BLaER1 treated with 17β-estradiol and CSF1 and Interleukin-3, amounts not matched to agents 10 nM and 100 nM (cell line): ENCODE data around the gene SERPINB7.

Source experiments
- H3K27ac ChIP-seq, 11 experiments: shearing (Covaris generic); formaldehyde crosslinking; 2 replicates each; pipeline ENCODE4 v1.8.1; 2022
- H3K27me3 ChIP-seq, 11 experiments: shearing (Covaris generic); formaldehyde crosslinking; 2 replicates each; pipeline ENCODE4 v1.8.1; 2022
- H3K36me3 ChIP-seq, 11 experiments: shearing (Covaris generic); formaldehyde crosslinking; 2 replicates each; pipeline ENCODE4 v1.8.1; 2022
- H3K4me1 ChIP-seq, 10 experiments: shearing (Covaris generic); formaldehyde crosslinking; 2 replicates each; pipeline ENCODE4 v1.8.1; 2022
- H3K4me2 ChIP-seq, 11 experiments: shearing (Covaris generic); formaldehyde crosslinking; 2 replicates each; pipeline ENCODE4 v1.8.1; 2022
- H3K4me3 ChIP-seq, 10 experiments: shearing (Covaris generic); formaldehyde crosslinking; 2 replicates each; pipeline ENCODE4 v1.8.1; 2022
- H3K9ac ChIP-seq, 11 experiments: shearing (Covaris generic); formaldehyde crosslinking; 2 replicates each; pipeline ENCODE4 v1.8.1; 2022
- H3K9me3 ChIP-seq, 11 experiments: shearing (Covaris generic); formaldehyde crosslinking; replicated peaks in 1 of 11; 2 replicates each; pipeline ENCODE4 v1.8.1; 2022
- H4K20me1 ChIP-seq, 11 experiments: shearing (Covaris generic); formaldehyde crosslinking; 2 replicates each; pipeline ENCODE4 v1.8.1; 2022
- Cebpa-rat ChIP-seq, 11 experiments: shearing (Covaris generic); IDR thresholded peaks; 2 replicates each; pipeline ENCODE4 v1.8.1; 2022

The SERPINB7 gene

DNA sequence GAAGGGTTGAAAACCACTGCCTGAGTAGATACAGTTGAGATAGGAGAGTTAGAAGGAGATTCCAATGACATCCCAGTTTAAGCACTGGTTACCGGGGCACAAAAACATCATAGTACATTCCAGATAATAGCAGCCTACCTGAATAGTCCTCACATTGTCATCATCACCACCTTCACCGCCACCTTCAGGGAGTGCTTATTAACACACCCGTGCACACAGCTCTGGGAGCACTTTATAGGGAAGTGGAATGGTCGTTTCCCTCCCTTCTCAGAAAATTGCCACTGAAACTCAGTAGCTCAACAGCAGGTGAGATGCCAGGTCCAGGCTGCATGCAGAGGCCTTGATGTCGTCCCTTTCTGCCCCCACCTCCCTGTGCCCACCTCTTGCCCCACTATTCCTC, 8.2 kb downstream of the SERPINB7 start:
- H3K4me3 ChIP-seq: no peak overlapping the region
- no peaks in the 10 kb centered on the region for H3K27me3 ChIP-seq
- no peak overlapping the region for H3K9ac ChIP-seq
- no peak overlapping the region for H3K4me2 ChIP-seq
- H4K20me1 ChIP-seq: no peaks in the 10 kb centered on the region
- TF ChIP-seq Cebpa-rat (IDR thresholded peaks at IDR 0.05): no peak
- H3K4me1 ChIP-seq: peaks cover 0 to 7% (median 0%) of the 10 kb centered on the region in 10 experiments; a peak in 8 of 20 replicates
- H3K27ac ChIP-seq: no peak overlapping the region
- no peaks in the 10 kb centered on the region for H3K36me3 ChIP-seq
- H3K9me3 ChIP-seq: no peaks in the 10 kb centered on the region

DNA sequence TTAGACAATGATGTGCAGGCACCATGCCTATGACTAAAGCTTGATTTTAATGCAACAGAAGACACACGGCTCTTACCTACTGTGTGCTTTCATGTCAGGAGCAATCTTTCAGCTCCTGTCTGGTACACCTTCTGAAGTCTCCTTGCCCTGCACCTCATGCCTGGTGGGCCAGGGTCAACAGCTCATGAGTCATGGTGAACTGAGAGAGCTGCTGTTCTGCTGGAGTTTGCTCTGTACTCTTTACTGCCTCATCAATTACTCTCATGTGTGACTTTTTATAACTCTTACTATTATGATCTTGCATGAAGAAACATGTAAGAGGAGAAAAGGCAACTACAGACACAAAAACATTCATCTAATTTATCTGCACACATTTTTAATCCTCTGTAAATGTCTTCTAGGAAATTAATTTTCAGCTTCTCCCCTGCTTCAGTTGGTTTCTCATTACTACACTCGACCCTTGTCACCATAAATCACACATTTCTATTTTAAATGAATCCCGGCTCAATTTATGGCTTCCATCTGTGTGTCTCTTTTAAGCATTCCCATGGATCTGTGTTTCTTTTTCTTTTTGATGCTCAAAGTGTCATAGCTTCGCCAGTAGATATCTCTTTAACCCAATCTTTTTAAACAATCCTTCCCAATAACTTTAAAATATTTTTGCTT, 9.7 kb downstream of the SERPINB7 start:
- no peaks in the 10 kb centered on the region for H3K36me3 ChIP-seq
- H3K9me3 ChIP-seq: no peaks in the 10 kb centered on the region
- H3K4me3 ChIP-seq: no peak overlapping the region
- H3K4me2 ChIP-seq: no peak overlapping the region
- no peaks in the 10 kb centered on the region for H4K20me1 ChIP-seq
- no peaks in the 10 kb centered on the region for H3K27me3 ChIP-seq
- H3K4me1 ChIP-seq: peaks cover 0 to 15% (median 2%) of the 10 kb centered on the region in 10 experiments; a peak in 9 of 20 replicates
- no peak for TF ChIP-seq Cebpa-rat (IDR thresholded peaks at IDR 0.05)
- H3K9ac ChIP-seq: no peak overlapping the region
- no peak overlapping the region for H3K27ac ChIP-seq

DNA sequence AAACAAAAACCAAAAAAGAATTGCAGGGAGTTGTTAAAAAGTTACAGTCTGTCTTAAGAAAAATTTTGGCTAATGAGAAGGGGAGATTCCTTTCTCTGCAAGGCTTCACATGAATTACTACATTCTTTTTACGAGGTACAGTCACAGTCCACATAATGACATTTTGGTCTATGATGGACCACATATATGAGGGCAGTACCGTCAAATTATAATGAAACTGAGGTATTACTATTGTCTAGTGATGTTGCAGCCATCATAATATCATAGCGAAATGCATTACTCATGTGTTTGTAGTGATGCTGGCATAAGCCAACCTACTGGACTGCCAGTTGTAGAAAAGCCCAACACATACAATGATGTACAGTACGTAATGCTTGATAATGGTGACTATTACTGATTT, 12.5 kb downstream of the SERPINB7 start:
- TF ChIP-seq Cebpa-rat (IDR thresholded peaks at IDR 0.05): no peak
- peaks cover 0 to 15% (median 2%) of the 10 kb centered on the region in 10 experiments; a peak in 9 of 20 replicates for H3K4me1 ChIP-seq
- peak overlapping the region in 2 of 11 experiments; percentile 50 to 57; a peak in 3 of 22 replicates for H3K4me2 ChIP-seq
- H3K36me3 ChIP-seq: no peaks in the 10 kb centered on the region
- H3K9me3 ChIP-seq: no peaks in the 10 kb centered on the region
- H3K4me3 ChIP-seq: no peak overlapping the region
- no peaks in the 10 kb centered on the region for H3K27me3 ChIP-seq
- peak overlapping the region in 1 of 11 experiments; percentile 26; a peak in 2 of 22 replicates for H3K27ac ChIP-seq
- H4K20me1 ChIP-seq: no peaks in the 10 kb centered on the region
- H3K9ac ChIP-seq: no peak overlapping the region

DNA sequence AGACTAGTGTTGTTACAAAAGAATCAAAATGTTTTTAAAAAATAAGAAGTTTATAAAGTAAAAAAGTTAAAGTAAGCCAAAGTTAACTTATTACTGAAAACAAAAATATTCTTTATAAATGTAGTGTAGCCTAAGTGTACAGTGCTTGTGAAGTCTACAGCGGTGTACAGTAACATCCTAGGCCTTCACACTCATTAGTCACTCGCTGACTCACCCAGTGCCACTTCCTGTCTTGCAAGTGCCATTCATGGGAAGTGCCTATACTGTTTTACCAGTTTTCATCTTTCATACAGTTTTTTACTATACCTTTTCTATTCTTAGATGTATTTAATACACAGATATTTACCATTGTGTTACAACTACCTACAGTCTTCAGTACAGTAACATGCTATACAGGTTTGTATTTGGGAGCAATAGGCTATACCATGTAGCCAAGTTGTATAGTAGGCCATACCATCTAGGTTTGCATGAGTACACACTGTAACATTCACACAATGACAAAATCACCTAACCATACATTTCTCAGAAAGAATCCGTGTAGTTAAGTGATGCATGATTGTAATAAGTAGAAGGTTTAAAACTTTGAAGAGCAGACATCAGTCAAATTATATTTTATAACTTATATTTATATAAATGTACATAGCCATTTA, 13.4 kb downstream of the SERPINB7 start:
- Histone ChIP-seq H3K4me1 (peaks cover 0 to 15% (median 2%) of the 10 kb centered on the region in 10 experiments; a peak in 9 of 20 replicates), H3K9me3 (no peaks in the 10 kb centered on the region), H3K27me3 (no peaks in the 10 kb centered on the region), H3K36me3 (no peaks in the 10 kb centered on the region), H4K20me1 (no peaks in the 10 kb centered on the region), H3K4me2 (peak overlapping the region in 6 of 11 experiments; percentile 11 to 57 (median 41); a peak in 8 of 22 replicates), H3K27ac (peak overlapping the region in 2 of 11 experiments; percentile 26 to 32; a peak in 3 of 22 replicates), H3K4me3 (no peak overlapping the region), H3K9ac (no peak overlapping the region)
- TF ChIP-seq Cebpa-rat (IDR thresholded peaks at IDR 0.05): no peak

DNA sequence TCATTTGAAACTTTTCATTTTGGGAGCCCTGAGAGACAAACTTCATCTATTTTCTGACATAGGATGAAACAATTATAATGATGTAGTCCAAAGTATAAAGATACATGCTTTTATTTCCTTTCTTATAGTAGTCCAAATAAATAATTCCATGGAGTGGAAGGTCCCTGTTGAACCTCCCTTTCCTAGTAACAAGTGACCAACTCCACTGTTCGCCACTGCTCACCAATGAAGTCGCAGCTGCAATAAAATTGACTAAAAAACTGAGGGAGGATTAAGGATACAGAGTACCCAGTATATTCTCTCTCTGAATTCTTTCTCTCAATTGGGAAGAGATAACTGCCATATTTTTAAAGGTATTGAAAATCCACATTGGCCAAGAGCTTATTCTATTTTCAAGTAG, 14.1 kb downstream of the SERPINB7 start:
- TF ChIP-seq Cebpa-rat (IDR thresholded peaks at IDR 0.05): no peak
- no peak overlapping the region for H3K9ac ChIP-seq

DNA sequence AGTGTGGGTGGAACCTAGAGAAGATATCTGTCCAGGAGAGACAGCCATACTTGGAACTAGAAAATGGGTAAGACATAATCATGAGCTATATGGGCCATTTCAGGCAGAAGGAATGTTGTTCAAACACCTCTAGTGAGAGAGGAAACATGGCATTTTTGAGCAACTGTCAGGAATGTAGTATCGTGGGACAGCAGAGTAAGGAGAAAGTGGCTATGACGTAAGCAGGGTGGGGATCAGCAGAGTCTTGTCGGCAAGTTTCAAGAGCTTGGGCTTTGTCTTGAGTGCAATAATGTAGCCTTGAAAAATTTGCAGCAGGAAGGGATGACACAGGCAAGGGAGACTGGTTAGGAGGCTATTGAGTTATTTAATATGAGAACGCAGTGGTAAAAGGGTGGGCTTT, 20.4 kb downstream of the SERPINB7 start:
- no peaks in the 10 kb centered on the region for H4K20me1 ChIP-seq
- no peak for TF ChIP-seq Cebpa-rat (IDR thresholded peaks at IDR 0.05)
- no peaks in the 10 kb centered on the region for H3K4me1 ChIP-seq
- no peak overlapping the region for H3K9ac ChIP-seq
- H3K4me3 ChIP-seq: no peak overlapping the region
- no peak overlapping the region for H3K4me2 ChIP-seq
- no peaks in the 10 kb centered on the region for H3K9me3 ChIP-seq
- H3K36me3 ChIP-seq: no peaks in the 10 kb centered on the region
- H3K27me3 ChIP-seq: no peaks in the 10 kb centered on the region
- H3K27ac ChIP-seq: no peak overlapping the region

More for the DNA sequence above, 14.1 kb downstream of the SERPINB7 start:
- Histone ChIP-seq H3K9me3 (no peaks in the 10 kb centered on the region), H3K36me3 (no peaks in the 10 kb centered on the region), H4K20me1 (no peaks in the 10 kb centered on the region), H3K4me3 (no peak overlapping the region), H3K4me1 (peaks cover 0 to 15% (median 2%) of the 10 kb centered on the region in 10 experiments; a peak in 9 of 20 replicates), H3K4me2 (peak overlapping the region in 3 of 11 experiments; percentile 19 to 57 (median 44); a peak in 5 of 22 replicates), H3K27me3 (no peaks in the 10 kb centered on the region), H3K27ac (peak overlapping the region in 1 of 11 experiments; percentile 22; a peak in 2 of 22 replicates)

DNA sequence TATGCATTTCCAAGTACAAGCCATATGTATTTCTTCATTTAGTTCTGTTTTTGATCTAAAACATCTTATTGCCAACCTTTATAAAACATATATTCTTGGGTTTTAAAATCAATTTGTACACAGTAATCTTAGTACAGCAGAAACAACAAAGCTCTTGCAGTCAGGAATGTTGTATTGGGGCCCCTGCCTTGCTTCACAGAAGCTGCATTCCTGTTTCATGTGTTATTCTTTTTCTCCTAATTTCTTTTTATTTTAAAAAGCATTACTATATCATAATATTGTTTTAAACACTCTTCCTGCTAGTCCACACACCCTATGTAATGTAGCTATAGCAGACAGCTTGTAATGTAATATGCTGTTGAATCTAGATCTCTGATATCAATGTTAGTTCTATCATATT, 24.0 kb downstream of the SERPINB7 start:
- no peak overlapping the region for H3K27ac ChIP-seq
- no peak overlapping the region for H3K4me3 ChIP-seq
- H3K9me3 ChIP-seq: no peaks in the 10 kb centered on the region
- TF ChIP-seq Cebpa-rat (IDR thresholded peaks at IDR 0.05): no peak
- no peaks in the 10 kb centered on the region for H3K4me1 ChIP-seq
- H3K36me3 ChIP-seq: no peaks in the 10 kb centered on the region
- no peak overlapping the region for H3K9ac ChIP-seq
- no peaks in the 10 kb centered on the region for H4K20me1 ChIP-seq
- H3K4me2 ChIP-seq: no peak overlapping the region
- no peaks in the 10 kb centered on the region for H3K27me3 ChIP-seq

DNA sequence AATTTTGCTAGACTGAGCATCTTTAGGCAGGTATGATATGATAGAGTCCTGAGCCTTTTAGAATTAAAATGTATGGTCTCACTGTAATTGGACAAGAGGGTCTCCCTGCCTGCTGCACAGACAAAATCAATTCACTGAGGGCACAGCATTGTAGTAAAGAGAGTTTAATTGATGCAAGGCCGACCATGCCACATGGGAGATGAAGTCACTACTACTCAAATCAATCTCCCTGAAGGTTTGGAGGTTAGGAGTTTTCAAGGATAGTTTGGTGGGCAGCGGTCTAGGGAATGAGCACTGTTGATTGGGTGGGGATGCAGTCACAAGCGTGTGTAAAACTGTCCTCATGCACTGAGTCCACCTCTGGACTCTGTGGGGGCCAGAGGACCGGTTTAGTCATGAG, 26.1 kb downstream of the SERPINB7 start:
- H3K9me3 ChIP-seq: no peaks in the 10 kb centered on the region
- no peaks in the 10 kb centered on the region for H3K4me1 ChIP-seq
- TF ChIP-seq Cebpa-rat (IDR thresholded peaks at IDR 0.05): no peak
- H3K4me3 ChIP-seq: no peak overlapping the region
- H3K9ac ChIP-seq: no peak overlapping the region
- no peaks in the 10 kb centered on the region for H3K27me3 ChIP-seq
- H3K36me3 ChIP-seq: no peaks in the 10 kb centered on the region
- H4K20me1 ChIP-seq: no peaks in the 10 kb centered on the region
- H3K4me2 ChIP-seq: no peak overlapping the region
- no peak overlapping the region for H3K27ac ChIP-seq

DNA sequence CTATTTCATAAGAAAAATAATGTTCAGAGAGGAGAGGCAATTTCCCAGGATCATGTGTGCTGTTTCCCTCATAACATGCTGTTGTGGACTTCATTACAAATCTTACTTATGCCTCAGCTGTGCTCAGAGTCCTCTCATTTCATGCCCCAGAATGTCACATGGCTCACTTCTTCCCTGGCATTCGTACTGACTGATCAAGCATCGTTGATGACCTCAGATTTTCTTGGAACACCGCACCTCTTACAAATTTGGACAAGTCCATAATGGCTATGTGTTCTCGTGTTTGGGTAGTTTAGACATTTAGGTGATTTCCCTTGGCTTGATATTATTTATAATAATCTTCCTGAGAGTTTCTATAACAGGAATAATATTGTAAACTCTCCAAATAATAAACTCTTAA, 32.9 kb downstream of the SERPINB7 start:
- Histone ChIP-seq H3K27me3 (no peaks in the 10 kb centered on the region), H3K9ac (no peak overlapping the region), H3K4me2 (no peak overlapping the region), H3K4me3 (no peak overlapping the region), H4K20me1 (no peaks in the 10 kb centered on the region), H3K4me1 (no peaks in the 10 kb centered on the region), H3K9me3 (no peaks in the 10 kb centered on the region), H3K27ac (no peak overlapping the region), H3K36me3 (no peaks in the 10 kb centered on the region)
- TF ChIP-seq Cebpa-rat (IDR thresholded peaks at IDR 0.05): no peak
